ENCODE data around the gene GPR78.

The GPR78 gene

DNA sequence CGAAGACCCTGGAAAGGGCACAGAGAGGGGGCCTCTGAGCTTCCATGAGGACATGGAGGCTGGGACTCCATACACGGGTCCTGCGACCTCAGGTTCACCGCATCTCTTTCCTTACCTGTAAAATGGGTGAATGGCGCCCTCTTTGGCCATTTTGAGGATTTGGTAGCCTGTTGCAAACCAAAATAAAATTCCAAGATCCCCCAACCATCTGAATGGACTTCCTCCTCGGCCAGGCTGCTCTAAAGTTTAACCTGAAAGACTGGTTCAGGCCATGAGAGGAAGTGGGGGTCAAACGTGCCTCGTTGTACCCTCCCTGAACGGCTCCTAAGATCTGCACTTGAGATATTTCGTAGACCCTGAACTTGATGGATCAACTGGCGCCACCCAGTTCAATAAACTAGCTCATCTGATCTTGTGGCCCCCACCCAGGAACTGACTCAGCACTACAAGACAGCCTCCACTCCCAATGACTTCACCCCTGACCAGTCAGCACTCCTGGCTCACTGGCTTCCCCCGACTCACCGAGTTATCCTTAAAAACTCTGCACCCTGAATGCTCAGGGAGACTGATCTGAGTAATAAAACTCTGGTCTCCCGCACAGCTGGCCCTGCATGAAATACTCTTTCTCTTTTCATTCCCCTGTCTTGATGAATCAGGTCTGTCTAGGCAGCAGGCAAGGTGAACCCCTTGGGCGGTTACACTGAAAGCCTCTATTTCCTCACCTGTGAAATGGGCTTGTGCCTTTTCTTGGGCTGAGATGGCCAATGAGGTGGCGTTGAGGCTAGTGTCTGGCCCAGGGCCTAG, 32.9 kb upstream of the GPR78 start:
- DNase-seq, result peak; percentile 8

DNA sequence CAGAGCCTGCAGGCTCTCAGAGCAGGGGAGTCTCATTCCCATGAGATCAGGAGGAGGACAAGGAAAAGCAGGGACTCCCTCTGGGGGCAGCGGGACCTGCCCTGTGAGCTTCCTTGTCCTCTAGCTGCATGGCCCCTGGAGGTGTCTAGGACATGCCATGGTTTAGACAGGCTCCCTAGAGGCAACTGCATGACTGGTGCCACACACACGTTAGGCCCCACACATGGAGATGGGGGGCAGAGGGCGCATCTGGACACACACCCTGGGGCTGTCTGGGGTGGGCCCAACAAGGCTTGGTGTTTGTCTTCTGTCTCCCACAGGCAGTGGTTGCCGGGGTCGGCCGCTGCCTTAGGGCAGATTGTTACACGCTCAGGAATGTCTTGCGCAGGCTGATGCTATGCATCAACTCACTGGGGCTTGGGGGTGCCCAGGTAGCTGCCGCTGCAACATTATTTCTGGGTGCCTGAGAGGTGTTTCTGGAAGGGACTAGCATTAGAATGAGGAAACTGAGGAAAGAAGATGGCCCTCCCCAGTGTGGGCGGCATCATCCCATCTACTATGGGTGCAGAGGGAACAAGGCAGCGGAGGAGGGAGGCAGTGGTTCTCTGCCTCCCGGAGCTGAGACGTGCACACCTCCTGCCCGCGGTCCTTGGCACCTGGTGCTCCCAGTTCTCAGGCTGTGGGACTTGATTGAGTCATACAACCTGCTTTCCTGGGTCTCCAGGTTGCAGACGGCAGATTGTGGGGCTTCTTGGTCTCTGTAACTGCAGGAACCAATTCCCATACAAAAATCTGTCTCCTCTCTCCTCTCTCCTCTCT, 32.1 kb upstream of the GPR78 start:
- no peak for DNase-seq

DNA sequence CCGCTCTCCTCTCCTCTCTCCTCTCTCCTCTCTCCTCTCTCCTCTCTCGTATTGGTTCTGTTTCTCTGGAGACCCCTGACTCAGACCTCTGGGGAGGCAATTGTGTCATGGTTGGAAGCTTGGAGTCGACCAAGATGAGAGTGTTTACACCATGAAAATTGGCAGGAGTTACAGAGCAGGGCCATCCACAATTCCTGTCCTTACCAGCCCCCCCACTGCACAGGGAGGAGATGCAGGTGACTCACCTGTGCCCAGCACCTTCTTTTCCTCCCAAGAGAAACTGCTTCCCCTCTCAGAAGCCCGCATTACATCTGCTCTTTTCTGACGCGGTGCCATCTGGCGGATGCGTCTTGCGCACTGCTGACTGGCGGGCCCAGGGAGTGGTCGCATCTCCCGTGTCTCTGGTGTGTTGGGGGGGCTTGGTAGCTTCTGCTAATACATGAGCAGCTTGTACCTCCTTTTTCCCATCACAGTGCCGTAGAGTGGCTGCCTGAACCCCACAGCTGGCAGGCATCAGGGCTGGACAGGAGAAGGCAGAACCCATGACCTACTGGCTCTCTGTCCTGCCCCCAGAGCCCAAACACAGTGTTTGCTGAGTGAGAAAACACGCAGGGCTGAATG, 31.4 kb upstream of the GPR78 start:
- no peak for DNase-seq

DNA sequence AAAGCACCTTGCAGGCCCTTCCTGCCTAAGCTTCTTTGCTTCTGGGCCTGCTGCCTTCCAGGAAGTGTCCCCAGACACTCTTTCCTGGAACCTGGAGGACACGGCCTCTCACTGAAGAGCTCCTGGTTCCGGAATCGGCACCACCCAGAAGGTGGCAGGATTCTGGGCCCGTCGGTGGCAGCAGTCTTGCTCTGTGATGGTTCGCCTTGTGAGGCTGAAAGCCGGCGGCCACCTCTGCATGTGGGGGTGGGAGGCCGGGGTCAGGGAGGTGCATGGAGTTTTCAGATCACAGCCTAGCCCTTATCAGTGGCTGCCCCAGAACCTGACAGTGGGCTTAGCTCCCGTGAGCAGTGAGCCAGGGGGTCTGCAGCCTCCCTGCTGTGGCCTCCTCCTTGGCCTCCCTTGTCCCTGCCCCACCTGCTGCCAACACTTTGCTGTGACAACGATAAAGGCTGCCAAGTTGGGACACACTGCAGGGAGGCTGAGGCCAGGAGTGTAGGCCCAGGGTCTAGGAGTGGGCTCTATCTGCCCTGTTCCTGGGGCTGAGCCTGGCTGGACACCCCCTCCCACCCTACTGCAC, 30.8 kb upstream of the GPR78 start:
- DNase-seq, result no peak

DNA sequence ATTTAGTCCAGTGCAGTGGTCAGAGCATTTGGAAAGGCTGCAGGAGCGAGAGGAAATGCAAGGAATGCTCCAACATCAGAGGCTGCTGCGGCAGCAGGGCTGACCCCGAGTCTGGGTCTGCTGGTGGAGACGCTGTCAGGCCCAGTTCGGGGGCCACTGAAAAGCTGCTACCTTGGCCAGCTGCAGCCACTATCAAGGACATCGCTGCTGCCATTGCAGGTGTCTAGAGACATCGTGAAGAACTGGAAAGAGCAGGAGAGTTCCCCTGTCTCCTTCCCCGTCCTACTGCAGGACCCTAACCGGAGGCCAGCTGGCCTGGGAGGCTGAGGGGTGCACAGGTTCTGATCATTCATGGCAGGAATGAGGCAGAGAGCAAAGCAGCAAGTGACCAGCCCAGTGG, 29.5 kb upstream of the GPR78 start:
- DNase-seq, result no peak

DNA sequence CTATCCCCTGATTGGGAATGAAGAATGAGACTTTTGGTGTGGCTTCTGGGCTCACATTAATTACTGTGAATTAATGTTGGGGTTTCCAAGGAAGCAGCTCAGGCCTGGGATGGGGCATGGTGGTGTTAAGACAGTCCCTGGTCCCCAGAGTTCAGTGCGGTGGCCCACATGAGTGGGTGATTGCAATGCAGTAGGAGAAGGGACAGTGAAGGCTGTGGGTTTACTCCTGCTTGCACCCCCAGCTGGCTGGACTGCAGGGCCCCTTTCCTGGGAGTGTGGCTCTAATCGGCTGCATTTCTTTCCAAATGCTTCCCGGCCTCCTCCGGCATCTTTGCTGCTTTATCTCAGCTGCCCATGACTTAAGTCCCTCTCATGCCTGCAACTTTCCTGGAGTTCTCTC, 28.2 kb upstream of the GPR78 start:
- no peak for DNase-seq

DNA sequence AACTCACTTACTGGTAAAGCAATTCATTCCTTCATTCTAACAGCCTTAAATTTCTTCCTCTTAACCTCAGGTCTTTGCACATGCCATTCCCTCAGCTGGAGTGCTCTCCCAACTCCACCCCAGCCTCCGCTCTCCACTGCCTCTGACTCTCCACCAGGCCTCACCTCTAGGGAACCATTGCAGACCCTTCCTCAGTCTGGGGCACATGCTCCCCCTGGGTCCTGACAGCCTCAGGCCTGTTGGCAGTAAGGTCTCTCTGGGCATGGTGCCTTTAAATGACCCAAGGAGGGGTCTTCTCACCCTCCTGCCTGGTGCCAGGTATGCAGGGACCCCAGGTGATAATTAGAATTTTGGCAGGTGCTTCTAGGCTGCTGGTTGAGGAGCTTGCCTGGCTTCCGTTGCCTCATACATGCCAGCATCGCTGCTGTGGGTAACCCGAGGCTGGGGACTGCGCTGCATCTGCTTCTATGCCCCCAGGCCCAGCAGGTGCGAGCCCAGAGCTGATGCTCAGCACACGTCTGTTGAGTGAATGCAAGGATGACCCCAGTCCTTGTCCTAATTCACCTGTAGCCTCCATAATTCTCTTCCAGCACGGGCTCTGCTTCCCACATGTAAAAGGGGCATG, 27.5 kb upstream of the GPR78 start:
- DNase-seq, result no peak

DNA sequence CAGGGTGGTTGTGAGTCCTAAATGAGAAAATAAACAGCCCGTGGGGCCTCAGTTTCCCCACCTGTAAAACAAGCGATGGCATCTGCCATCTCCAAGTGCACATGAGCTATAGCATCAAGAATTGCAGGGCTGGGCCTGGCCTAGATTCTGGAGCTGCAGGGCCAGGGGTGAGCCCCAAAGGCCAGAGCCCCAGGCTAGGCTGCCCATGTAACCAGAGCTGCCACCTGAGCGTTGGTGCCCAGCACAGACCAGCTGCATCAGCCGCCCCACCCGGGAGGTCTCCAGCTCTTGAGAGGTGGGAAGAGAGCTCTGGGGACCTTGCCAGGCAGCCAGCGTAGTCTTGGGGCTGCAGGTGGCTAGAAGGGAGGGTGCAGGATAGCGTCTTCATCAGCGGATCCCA, 27.0 kb upstream of the GPR78 start:
- DNase-seq, result no peak

DNA sequence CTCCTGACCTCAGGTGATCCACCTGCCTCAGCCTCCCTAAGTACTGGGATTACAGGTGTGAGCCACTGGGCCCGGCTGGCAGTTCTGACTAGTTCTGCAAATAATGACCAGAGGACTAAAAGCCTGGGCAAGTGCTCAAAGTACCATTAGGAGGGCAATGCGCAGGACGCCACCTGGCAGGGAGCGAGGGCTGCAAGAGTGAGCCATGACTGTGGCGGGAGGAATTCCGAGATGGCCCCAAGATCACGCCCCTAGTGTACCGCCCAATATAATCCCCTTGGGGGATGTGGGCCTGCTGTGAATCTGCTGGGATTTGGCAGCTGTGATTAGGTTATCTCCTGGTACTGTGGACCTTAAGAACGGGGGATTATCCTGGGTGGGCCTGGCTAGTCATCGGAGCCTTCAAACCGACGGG, 26.2 kb upstream of the GPR78 start:
- DNase-seq, result no peak

DNA sequence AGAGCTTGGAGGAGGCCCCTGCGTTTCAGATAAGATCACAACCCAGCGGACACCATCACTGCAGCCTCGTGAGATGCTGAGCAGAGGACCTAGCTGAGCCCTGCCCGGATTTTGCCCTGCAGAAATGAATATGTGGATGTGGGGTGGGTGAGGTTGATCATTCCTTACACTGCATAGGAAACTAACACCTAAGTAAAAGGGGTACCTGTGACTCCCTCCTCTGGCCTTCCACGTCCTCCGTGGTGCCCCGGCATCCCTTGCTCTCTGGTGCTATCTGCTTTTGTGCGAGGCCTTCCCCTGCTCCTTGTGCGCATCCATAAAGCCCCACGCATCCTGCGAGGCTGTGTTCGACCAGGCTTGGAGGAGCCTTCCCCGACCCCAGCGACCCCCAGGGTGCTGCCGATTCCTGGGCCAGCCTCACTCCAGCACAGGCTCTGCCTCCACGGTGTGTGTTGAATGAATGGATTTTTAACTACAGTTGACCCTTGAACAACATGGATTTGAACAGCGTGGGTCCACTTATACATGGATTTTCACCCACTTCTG, 25.6 kb upstream of the GPR78 start:
- DNase-seq, result no peak

DNA sequence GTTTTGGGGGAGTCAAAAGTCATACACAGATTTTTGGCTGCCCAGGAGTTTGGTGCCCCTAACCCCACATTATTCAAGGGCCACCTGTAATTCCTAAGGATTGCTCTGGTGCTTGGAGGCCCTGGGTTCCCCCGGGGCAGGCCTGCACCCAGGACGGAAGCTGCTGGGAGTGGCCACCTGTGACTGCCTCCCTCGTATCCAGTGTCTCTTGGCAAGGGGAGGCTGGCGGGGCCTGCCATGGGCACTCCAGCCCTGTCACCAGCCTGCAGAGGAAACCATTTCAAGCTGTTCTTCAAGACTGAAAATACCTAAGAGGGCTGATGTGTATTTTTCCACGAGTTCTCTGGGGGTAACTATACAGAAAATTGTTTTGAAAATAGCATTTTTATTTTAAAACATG, 24.5 kb upstream of the GPR78 start:
- no peak for DNase-seq

DNA sequence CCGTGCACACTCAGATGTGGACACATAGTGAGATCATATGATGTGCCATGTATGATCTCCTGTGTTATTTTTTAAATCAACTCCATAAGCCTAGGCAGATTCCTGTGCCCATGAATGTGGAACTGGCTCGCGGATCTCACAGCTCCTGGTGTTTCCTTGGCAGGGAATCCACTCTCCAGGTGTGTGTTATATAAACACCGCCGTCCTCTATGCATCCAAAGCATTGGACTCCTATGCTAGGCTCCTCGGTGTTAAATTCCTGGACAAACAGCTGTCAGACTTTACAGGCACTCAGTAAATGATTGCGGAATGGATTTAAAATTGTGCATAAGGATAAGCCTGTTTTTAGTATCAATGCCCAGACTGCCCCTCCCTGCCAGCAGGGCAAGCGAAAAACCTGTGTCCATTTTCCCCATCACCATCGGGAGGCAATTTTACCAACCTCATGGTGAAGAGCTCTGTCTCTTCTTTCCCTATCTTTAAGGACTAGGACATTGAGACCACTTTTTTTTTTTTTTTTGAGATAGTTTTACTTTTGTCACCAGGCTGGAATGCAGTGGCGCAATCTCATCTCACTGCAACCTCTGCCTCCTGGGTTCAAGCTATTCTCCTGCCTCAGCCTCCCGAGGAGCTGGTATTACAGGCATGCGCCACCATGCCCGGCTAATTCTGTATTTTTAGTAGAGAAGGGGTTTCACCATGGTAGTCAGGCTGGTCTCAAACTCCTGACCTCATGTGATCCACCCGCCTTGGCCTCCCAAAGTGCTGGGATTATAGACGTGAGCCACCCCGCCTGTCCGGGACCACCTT, 23.6 kb upstream of the GPR78 start:
- no peak for DNase-seq

DNA sequence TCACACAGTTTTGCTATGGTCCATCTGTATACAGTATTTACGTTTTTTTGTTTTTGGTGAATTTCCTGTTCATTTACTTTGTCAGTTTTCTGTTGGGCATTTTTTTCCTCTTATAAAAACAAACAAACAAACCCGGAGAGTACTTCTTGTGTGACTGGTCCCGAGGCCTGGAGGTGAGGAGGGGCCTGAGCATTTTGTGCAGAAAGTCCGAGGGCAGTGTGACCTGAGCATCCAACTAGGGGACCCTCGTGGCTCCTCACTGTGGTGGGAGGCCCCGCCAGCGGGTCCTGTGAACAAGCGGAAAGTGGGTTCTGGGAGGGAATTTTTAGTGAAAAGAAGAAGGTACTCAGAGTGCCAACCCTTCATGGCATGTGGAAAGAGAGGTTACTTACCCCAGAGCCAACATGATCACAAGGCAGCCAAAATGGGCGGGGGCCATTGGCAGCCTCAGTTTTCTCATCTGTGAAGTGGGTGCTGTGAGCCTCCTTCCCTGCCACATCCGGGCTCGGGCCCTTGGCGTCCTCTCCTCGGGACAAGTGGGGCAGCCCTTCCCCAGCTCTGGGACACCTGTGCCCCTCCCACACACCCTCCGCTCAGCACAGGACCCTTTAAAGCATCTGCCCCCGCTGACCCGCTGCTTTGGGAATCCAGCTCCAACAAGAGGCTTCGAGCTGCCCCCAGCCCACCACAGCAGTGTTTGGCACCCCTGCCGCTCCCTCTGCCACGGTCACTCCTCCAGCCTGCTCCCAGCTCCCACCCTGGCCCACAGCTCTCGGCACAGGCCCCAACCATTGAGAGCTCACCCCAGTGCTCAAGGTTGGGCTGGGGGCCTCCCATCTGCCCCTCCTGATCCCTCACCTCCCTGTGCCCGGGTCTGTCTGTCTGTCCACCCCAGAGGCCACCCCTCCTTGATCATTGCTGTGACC, 22.8 kb upstream of the GPR78 start:
- DNase-seq, result no peak

DNA sequence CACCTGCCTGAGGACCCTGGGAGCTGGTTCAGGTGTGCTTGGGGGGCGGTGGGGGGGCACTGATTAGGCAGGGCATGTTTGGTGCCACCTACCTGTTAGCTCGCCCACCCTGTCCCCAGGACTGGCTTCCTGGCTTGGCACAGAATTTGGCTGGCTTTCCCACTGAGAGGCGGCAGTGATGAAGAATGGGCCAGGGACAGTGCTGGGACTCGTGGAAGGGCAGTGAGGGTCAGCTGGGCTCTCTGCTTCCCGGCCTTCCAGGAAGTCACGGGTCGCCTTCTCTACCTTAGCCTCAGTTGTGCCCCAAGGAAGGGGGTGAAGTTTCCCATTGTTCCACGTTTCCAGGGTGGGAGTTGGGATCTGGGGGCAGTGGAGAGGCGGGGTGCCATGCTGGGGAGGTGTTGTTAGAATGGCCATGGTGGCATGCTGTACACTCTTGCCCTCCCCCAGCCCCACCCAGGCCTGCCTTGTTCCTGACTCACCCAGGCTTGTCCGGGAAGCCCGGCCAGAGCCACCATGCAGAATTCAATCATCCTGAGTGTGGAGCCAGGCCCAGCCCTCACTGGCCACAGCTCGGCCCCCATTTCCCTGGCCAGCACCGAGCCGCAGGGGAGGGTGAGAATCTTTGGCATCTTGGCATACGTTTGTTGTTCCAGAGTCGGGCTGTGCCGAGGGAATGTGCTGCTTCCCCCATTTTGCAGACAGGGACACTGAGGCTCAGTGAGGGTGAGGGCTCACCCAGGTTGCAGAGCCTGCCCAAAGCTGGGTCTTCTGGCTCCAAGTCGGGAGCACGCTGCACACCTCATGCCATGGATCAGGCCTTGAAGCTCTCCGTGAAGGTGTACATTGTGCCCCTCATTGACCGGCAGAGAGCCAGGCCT, 21.9 kb upstream of the GPR78 start:
- no peak for DNase-seq

DNA sequence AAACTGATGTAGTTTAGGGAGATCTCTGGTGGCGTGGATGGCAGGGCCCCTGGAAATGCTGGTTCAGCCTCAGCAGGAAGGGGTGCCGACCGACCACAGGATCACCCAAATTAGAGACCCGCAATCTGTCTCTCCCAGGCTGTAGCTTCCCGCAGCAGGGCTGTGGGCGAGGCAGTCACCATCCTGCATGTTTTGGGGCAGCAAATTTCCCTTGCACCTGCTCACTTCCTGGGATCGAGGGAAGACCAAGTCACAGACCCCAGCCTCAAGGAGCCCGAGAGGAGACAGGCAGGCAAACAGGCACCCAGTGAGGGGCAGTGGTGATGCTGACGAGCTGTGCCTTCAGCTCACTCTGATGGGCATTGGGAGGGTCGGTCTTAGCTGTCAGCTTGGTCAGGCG, 21.2 kb upstream of the GPR78 start:
- no peak for DNase-seq

DNA sequence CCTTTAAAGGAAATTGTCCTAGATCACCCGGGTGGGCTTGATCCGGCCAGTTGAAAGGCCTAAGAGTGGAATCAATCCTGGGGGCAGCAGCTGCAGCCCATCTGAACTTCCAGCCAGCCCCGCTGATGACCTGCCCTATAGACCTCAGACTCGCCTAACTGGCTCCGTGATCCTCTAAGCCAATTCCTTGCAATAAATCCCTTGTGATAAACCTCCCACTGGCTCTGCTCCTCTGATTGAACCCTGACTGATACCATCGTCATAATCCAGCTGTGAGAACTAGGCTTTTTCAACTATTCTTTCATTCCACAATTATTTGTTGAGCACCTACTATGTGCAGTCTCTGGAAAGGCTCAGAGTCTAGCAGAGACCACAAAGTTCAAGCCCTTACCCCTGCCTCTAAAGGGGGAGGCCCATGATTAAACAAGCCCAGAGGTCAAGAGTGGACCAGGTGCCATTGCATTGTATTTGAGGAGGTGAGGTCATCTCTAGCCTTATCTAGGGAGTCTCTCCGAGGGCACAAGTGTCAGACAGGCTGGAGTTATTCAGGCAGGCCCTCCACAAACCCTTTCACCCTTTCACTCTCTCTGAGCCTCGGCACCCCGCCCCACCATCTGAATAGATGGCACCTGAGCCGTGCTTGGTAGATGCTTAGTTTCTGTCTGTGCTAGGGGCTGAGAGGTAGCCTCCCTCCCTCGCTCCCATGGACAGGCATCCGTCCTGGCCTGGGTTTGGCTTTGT, 20.5 kb upstream of the GPR78 start:
- no peak for DNase-seq

DNA sequence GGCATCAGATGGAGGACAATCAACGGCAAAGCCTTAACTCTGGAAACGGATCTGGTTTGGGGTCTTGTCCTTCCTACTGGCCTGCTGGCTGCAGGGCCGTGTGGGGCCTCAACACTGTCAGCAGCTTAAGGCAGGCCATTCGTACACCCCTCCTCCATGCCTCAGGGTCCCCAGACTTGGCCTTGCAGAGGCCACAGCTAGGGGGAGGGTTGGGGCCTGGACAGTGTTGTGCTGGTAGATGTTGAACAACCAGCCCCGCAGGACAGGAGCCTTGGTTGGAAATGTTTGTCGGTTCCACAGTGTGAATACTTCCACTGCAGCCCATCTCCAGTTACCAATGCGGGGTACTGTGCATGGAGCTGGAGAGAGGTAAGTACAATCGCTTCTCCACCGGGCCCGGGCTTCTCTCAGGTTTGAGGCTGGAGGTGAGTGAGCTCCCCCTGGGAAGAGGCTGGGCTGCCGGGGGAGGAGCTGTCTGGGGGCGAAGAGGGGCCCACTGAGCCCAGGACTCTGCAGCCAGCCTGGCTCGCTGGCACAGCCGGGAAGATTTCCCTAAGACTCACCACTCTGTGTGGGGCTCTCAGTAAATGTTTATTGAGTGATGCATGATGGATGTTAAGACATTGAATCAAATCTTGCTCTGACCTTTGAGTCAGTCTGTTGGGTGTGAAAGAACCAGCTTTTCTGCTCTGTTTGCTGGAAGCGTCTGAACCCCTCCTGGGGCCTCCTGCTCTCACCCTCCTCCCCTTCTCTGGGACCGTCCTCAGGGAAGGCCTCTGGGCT, 19.7 kb upstream of the GPR78 start:
- no peak for DNase-seq

DNA sequence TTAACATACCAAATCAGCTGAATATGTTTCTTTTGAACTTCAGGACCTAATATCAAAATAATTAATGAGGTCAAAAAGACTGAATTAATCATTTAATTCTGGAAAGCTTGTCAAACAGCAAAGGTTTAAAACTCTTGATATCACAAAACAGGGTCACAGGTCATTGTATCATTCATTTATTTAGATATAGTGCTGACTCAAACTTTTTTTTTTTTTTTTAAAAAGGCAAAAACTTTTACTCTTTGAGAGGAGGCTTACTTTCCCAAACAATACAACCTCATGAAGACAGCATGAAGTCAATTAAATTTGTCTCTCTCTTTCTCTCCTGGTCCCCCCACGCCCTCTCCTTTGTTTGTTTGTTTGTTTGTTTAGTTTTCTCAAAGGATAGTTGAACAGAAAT, 15.6 kb upstream of the GPR78 start:
- DNase-seq, result no peak
